HG03066 (cell line): ENCODE data around the gene KLHL42.
"Not testable (repeated sequence)": the region's sequence is repeated elsewhere in the genome, so short reads cannot be mapped to it uniquely, and the experiment has no call there.

Source experiments
- ATAC-seq: cut with Tn5 transposase; IDR thresholded peaks from one replicate; pipeline ENCODE4 v1.9.1; 2021; ENCODE audit warnings: low read depth; ENCODE audit not compliant: unreplicated experiment

Gene KLHL42

GRCh38 chr12:27779920-27780611 lies at the start of gene KLHL42, which contains the start of gene MANSC4:
Gene KLHL42 (plus strand): TSS chr12:27780233. CDS start chr12:27780331, 98 bp downstream.
Gene MANSC4 (minus strand): TSS chr12:27780236. CDS start chr12:27771276, 8,960 bp downstream.
- peak; percentile 66 for ATAC-seq

- no peak for ATAC-seq
Observed at GRCh38 chr12:27732281-27732680, 47.8 kb upstream of the KLHL42 start.

GRCh38 chr12:27733052-27733656 lies 46.9 kb upstream of the KLHL42 start:
- ATAC-seq = no peak

- ATAC-seq = no peak
Observed at GRCh38 chr12:27733791-27734190, 46.2 kb upstream of the KLHL42 start.

- not testable (repeated sequence) for ATAC-seq
Observed at GRCh38 chr12:27734321-27734720, 45.7 kb upstream of the KLHL42 start.

- no peak for ATAC-seq
Observed at GRCh38 chr12:27743601-27744000, 36.4 kb upstream of the KLHL42 start.

GRCh38 chr12:27745734-27746133 lies 34.3 kb upstream of the KLHL42 start:
- not testable (repeated sequence) for ATAC-seq

- ATAC-seq = no peak
Observed at GRCh38 chr12:27747111-27747820, 32.8 kb upstream of the KLHL42 start.

- no peak for ATAC-seq
Observed at GRCh38 chr12:27751386-27752047, 28.5 kb upstream of the KLHL42 start.

- no peak for ATAC-seq
Observed at GRCh38 chr12:27754795-27755194, 25.2 kb upstream of the KLHL42 start.

GRCh38 chr12:27756670-27757195 lies 23.3 kb upstream of the KLHL42 start:
- ATAC-seq = no peak

GRCh38 chr12:27762757-27763156 lies 17.3 kb upstream of the KLHL42 start:
- ATAC-seq = no peak

GRCh38 chr12:27766587-27766986 lies 13.4 kb upstream of the KLHL42 start:
- ATAC-seq = no peak

GRCh38 chr12:27769142-27769673 lies 10.8 kb upstream of the KLHL42 start:
- ATAC-seq = no peak

GRCh38 chr12:27771481-27772327 lies 8.3 kb upstream of the KLHL42 start:
- ATAC-seq = no peak

- no peak for ATAC-seq
Observed at GRCh38 chr12:27772328-27773049, 7.5 kb upstream of the KLHL42 start.

GRCh38 chr12:27777141-27777540 lies 2.9 kb upstream of the KLHL42 start:
- no peak for ATAC-seq

GRCh38 chr12:27778206-27778605 lies 1.8 kb upstream of the KLHL42 start:
- ATAC-seq = no peak

- ATAC-seq = peak; percentile 4
Observed at GRCh38 chr12:27779416-27779919, 565 bp upstream of the KLHL42 start.
